CD4-positive, alpha-beta T cell treated with Interleukin-1 beta for 1 hour (primary cell): Measurements from ENCODE around the gene ZNF524.
A peak's percentile ranks its signal among the peaks of the same experiment; 100 is the strongest.

Experiments used
- DNase-seq, 2 donors: peaks; one replicate each; pipeline ENCODE4 v3.0.0-alpha.2; 2020 to 2022

Gene ZNF524

DNA sequence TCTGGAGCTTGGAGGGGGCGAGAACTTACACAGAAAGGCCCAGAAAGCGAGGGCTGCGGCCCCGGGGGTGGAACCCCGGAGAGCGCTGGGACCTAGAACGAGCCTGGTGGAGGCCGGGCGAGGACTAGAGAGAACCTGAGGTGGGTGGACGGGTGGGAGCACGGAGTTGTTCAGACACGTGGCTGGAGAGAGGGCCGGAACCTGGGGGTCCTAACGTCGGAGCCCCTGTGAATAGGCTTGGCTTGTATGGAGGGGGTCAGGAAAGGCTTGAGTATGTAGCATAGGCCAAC, 43.7 kb downstream of the ZNF524 start:
- DNase-seq, result no peak

DNA sequence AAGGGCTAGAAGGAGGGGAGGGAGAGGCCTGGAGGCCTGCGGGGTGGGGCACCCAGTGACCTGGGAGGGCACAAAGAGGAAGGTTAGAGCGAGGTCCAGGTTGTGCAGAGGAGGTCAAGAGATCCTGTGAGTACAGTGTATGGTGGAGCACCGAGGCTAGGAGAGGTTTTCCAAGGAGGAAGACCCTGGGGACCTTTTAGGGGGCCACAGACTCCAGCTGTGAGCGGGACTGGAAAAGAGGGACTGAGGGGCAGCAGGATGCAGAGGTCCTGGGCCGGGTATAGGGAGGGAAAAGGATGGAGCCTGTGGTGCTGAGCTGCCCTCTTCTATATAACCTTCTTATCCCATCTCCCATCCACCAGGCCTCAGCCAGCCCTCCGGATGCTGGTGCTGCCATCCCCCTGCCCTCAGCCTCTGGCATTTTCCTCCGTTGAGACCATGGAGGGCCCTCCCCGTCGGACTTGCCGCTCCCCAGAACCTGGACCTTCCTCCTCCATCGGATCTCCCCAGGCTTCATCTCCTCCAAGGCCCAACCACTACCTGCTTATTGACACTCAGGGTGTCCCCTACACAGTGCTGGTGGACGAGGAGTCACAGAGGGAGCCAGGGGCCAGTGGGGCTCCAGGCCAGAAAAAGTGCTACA, 44.2 kb downstream of the ZNF524 start:
- no peak for DNase-seq

DNA sequence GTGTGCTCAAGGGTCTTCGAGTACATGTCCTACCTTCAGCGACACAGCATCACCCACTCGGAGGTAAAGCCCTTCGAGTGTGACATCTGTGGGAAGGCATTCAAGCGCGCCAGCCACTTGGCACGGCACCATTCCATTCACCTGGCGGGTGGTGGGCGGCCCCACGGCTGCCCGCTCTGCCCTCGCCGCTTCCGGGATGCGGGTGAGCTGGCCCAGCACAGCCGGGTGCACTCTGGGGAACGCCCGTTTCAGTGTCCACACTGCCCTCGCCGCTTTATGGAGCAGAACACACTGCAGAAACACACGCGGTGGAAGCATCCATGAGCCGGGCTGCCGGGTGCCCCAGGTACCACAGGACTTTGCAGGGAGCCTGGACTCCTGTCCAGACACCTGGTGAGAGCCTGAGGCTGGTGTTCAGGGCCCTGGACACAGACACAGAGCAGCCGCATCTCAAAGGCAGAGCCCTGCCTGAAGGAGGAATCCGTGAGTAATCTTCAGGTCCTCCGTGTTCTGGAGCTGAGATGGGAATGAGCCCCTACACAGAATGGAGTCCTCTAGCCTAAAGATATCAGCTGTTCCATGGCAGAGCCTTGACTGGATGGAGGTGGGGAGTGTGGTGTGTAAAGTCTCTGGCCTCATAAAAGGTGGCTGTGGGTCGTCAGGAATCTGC, 44.9 kb downstream of the ZNF524 start:
- no peak for DNase-seq

DNA sequence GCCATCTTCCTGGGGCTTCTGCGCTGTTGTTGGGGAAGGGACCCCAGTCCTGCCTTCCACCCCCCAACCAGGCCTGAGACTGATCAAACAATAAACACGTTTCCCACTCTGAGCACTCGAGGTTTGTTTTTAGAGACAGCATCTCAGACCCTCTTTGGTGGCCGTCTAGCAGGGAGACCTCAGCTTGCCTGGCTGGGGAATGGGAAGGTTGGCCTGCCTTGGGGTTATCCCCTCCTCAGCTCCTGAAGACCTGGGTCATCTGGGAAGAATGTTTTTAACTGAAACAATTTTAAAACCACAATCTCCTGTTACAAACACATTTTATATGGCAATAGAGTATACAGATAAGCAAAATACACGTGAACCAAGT, 45.4 kb downstream of the ZNF524 start:
- no peak for DNase-seq

DNA sequence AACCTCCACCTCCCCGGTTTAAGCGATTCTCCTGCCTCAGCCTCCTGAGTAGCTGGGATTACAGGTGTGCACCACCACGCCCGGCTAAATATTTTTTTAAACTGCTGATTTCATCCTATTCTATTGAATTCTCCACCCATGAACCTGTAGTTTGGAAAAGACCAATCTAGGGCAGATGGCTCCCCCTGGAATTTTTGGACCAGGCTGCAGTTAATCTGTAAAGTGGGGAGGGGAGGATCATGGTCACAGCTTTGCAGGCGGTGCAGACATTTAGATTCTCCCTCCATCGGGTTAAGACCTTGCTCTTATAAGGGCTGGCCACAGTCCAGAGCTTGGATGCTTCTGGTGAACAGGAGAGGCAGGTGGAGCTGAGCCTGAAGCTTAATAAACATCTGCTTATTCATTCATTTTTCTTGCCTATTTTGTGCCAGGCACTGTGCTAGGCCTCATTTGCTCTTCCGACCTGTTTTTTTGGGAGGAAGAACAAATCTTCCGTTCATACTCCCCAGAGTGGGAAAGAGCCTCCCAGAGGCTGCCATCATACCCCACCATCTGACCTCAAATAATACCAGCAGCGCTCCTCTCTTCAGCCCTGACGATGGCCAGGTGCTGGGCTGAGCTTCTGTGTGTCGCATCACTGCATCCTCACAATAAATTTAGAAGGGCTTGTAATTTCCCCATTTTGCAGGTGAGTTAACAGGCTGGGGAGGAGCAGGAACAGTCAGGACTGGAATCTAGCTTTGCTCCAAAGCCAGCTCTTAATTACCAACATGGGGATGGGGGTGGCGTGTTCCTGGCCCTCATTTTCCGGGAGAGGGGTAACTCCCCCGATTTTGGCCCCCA, 47.0 kb downstream of the ZNF524 start:
- DNase-seq, result no peak

DNA sequence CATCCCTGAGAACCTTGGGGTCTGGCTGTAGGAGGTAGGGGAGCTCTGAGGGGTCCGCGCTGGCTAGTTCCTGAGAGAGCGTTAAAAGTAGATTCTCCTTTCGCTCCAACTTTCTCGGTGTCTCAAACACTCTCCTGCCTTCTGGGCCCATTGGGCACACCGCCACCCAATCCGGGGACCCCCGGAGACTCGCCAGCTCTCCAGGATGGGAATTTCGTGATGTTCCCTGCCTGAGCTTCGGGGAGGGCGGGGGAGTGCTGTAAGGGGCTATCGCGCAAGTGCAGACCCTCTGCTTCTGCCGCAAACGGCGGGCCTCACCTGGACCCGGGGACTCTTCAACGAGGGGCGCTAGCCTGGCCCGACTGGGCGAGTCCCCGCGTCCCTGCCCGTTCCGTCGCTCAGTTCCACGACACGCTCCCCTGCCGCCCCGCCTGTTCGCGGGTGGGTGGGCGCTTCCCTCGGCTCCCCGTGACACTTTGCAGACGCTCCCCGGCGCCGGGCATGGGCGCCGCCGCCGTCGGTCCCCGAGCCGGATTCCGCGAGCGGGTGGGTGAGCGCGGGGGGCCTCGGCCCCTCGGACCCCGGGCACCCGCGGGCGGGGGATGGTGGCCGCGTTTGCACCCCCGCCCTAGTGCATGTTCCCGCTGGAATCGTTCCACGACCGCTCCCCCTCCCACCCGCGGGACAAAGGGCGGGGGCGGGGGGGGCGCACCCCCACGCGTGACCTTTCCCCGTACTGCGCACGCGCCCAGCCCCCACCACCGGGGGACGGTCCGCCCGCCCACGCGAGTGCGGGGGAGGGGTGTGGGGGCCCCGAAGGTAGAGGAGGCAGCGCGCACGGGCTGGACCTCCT, 47.9 kb downstream of the ZNF524 start, which contains the start of gene CCDC106:
Gene CCDC106 (plus strand): TSS at position 481 of the 853 bp plus-strand sequence. CDS start 835 bp downstream, outside the sequence.
- peak; percentile 41 to 48 for DNase-seq

DNA sequence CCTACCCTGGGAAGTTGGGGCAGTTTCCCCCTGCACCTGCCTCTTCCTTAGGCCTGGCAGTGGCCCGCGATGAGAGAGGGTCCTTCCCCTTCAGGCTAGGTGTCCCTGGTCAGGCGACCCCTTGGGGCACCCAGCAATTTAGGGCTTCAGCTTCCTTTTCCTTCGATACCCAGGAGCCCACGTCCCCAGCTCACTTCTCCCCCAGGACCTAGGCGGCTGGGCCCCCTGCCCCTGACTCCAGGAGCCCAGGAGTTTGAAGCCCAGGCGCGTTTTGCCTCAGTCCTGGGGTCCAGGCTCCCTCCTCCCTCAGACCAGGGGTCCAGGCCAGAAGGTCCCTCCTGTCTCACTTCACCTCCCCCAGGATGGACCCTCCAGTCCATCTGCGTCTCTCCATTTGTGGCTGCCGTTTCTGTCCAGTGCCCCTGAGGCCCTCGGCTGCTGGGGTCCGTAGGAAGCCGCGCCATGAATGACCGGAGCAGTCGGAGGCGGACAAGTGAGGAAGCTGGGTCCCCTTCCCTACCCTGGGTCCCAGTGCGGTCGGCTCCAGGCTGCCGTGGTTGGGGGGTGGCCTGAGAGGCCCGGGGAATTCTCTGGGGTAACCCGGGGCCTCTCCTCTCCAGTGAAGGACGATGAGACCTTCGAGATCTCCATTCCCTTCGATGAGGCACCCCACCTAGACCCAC, 48.6 kb downstream of the ZNF524 start:
- DNase-seq, result no peak

DNA sequence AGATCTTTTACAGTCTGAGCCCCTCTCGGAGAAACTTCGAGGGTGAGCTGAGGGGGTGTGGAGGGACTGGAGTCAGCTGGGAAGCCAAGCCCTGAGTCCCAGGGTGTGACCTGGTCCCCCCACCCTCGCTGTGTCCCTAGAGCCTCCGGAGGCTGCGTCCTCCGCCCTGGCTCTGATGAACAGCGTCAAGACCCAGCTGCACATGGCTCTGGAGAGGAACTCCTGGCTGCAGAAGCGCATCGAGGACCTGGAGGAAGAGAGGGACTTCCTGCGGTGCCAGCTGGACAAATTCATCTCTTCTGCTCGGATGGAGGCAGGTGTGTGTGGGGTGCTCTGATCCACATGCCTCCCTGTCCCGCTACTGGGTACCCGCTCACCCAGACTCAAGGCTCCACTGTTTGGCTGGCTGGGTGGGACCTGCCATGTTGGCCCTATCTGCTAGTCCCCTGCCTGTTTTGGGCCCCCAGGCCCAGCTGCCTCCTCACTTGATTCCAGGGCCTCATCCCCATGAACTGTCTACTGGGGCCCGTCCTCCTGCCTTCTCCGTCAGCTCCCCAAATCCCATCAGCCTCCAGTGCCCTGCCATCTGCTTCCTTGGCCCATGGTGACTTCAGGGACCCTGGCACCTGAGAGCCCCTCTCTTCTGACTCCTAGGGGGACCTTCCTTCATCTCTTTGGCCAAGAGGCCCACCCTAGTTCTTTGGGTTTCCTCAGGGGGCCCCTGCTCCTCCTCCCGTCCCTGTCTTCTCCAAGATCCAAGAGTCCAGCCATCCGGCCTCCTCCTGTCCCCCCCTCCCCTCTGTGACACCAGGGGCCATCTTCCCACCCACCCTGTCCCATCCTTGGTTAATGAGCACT, 49.4 kb downstream of the ZNF524 start:
- no peak for DNase-seq

DNA sequence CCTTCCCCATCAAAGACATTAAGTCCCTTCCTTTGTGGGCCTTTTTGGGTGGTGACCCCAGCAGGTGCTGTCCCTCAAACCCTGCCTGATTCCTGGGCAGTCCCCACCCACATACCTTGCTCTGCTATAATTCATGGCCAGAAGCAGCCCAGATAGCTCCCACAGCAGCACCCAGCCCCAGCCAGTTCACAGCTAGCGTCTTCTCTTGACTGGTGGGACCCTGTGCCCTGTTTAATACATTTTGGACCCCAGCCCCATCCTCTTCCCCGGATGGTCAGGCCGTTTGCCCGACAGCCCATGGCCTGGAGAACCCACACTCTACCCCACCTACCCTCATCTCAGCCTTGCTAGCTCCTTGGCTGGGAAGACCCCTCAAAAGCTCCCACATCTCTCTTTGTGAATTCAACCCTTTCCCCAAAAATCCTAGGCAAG, 50.1 kb downstream of the ZNF524 start:
- DNase-seq, result no peak

DNA sequence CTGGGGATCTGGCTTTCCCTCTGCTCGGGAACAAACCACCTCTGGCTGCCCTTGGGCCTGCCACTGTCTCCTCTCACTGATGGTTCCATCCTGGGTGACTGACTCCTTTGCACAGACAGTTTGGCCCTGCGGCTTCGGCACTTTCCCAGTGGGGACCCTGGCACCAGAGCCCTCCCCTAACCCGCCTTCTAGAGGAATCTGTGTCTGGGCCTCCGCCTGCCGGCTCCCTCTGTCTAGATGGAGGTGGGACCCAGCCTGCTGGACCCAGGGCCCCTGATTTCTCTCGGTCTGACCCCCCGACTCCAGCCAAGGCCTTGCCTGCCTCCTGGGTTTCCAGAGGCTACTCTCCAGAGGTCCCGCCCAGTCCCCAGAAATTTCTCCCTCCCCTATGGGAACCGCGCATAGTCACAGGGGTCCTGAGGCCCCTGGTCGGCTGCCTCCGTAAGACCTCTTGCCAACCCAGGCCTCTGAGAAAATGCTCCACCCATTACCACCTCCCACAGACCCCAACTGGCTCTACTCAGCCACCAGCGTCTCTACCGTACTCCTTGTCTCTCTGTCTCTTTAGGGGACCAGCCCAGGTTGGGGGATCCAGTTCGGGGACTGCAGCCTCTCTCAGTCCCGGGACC, 50.6 kb downstream of the ZNF524 start:
- no peak for DNase-seq

DNA sequence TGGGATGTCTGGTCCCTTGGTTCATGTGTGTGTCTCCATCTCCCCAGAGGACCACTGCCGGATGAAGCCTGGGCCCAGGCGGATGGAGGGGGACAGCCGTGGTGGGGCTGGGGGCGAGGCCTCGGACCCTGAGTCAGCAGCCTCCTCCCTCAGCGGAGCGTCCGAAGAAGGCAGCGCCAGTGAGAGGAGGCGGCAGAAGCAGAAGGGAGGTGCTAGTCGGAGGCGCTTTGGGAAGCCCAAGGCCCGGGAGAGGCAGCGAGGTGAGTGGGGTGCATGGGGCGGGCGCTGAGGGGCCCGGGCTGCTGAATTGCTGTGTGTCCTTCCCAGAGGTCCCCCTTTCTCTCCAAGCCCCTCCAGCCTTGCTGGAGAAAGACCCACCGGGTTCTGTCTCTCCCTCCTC, 51.1 kb downstream of the ZNF524 start:
- DNase-seq, result no peak

DNA sequence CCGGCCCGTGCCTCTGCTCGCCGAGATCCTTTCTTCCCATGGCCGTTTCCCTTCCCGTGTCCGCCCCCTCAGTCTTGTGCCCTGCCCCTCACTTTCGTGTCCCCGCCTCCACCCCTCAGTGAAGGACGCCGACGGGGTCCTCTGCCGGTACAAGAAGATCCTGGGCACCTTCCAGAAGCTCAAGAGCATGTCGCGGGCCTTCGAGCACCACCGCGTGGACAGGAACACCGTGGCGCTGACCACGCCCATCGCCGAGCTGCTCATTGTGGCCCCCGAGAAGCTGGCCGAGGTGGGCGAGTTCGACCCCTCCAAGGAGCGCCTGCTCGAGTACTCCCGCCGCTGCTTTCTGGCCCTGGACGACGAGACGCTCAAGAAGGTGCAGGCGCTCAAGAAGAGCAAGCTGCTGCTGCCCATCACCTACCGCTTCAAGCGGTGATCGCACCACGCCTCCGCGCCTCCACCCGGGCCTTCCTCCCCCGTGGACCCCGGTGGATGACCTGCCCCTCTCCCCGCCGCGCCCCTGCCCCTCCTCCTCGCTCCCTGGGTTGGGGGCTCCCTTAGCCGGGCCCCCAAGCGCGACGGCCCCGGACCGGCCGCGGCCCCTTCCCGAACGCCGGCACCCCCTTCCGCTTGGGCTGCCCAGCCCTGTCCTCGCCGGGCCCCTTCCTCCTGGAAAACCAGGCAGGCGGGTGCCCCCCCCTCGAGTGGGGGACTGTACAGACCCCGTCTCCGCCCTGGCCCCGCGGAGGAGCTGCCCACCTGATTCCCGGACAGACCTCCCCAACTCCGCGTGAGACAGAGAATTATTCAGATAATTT, 52.4 kb downstream of the ZNF524 start:
- no peak for DNase-seq
